ELR (cell line): ENCODE measurements around the gene BST1.
"Not testable (repeated sequence)": the region's sequence is repeated elsewhere in the genome, so short reads cannot be mapped to it uniquely, and the experiment has no call there.

ENCODE experiments used
- DNase-seq: peaks from one replicate; pipeline ENCODE4 v3.0.0-alpha.2; 2015; ENCODE audit warnings: low read depth

The BST1 gene

DNA sequence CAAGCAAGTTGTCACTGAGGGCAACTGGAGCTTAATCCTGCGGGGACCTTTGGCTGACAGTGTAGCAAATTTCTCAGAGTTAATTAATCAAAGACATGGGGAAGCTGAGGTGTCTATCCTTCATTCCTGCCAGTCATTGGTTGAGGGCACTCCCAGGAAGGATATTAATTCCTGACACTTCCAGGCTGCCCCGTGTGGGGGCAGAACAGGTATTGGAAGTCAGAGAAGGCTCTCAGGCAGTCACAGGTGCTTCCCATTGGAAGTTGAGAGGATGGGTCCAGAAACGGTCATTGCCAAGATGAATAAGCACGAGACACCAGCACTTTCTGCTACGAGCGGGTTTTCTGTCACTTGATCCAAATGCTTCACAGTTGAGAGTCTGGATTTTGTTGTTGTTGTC is 46.1 kb downstream of the BST1 start:
- DNase-seq = no peak

DNA sequence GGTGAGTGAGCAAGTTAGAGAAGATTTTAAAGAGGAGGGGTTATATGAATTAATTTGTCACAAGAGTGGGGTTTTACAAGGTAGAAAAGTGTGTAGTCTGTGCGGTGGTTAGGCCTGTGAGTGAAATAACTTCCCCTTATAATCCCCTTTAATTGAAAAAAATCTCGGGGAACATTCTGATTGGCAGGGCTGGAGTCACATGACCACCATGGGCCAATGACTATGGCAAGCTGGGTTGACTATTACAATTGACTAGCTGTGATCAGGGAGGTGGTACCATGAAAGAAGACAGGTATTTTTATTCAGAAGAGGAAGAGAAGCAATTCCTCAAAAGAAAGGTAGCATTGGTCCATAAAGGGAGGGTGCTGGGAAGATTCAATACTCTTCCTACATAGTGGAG is 48.3 kb downstream of the BST1 start:
- DNase-seq = no peak

GRCh38 chr4:15753081-15753480 is 50.2 kb downstream of the BST1 start:
- no peak for DNase-seq

DNA sequence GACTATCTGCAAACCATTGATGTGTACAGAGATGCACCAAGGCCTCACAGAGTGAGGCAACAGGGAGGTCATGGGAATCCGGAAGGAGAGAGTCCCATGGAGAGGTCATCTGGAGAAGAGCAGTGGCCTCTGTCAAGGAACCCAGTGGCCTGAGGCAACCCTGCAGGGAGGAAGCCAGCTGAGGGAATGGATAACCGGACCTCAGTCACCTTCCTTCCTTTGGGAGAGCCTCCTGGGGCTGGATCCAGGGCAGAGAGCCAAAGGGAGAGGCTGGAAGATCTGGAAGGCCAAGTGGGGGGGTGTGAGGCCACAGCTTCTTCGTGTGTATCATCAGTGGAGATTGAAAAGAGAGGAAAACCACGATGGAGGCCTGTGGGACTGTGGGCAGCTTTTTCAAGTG is 50.9 kb downstream of the BST1 start:
- peak; percentile 40 for DNase-seq

DNA sequence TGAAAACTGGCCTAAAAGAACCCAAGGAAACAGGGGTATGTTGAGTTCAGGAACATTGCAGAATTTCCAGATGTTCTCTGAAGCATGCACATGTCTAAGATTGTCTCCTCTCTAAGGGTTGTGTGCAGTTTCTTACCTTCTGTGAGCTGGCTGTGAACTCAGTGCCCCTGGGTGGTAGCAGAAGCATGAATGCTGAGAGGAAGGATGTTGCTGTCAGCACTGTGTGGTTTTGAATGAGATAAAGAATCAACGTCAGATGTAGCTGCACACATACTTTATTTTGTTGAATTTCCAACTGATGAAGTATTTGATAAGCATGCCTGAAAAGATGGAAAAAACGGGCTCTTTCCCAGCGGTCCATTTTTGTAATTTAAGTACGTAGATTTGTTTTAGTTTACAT is 51.5 kb downstream of the BST1 start:
- peak; percentile 63 for DNase-seq

GRCh38 chr4:15755321-15756155 is 52.7 kb downstream of the BST1 start:
- peak; percentile 89 for DNase-seq

GRCh38 chr4:15756361-15756861 is 53.5 kb downstream of the BST1 start:
- peak; percentile 85 for DNase-seq

GRCh38 chr4:15757054-15757453 is 54.2 kb downstream of the BST1 start:
- no peak for DNase-seq

GRCh38 chr4:15758294-15758693 is 55.4 kb downstream of the BST1 start:
- no peak for DNase-seq

DNA sequence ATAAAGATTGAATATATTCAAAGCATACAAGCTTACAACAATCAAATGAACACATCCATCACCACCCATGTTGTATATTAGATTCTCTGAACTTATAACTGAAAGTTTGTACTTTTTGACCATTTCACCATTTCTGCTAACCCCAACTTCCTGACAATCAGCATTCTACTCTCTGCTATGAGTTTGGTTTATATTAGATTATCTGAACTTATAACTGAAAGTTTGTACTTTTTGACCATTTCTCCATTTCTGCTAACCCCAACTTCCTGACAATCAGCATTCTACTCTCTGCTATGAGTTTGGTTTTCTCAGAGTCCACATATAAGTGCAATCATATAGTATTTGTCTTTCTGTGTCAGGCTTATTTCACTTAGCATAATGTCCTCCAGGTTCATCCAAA is 59.6 kb downstream of the BST1 start:
- DNase-seq = not testable (repeated sequence)

DNA sequence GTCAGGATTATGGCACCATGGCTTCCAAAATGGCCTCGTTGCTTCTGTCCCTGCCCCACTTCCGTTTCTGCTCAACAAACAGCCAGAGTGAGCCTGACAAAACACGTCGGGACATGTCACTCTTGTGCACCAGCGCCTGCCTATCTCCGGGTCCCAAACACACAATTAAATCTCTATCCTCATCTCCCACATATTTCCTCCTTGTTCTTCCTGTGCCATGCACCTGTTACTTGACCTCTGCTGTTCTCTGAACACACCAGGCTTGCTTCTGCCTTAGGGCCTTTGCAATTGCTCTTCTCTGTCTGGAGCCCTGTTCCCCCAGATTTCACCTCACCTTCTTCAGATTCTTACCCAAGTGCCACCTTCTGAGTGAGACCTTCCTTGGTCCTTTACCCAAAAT is 62.5 kb downstream of the BST1 start:
- DNase-seq = no peak

GRCh38 chr4:15765910-15766697 is 63.2 kb downstream of the BST1 start:
- DNase-seq = no peak

GRCh38 chr4:15766821-15767220 is 64.0 kb downstream of the BST1 start:
- no peak for DNase-seq

DNA sequence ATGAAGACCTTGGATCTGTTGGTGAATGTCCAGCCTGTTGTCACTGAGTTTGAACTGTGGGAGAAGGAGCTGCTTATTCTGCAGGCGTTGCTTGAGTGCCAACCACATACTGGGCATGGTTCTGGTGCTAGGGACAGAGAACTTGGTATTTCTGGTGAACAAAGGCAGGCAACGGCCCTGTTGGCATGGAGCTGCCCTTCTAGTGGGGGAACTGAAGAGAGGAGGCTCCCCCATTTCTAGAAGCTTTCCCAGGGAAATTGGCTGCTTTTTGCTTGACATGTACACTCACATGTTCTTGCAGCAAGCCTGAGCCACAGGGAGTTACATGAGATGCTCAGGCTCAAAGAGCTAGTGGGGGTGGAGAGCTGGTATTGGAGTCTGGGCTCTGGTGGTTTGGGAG is 66.3 kb downstream of the BST1 start:
- no peak for DNase-seq

- DNase-seq = no peak
Measured at GRCh38 chr4:15771216-15772058, 68.6 kb downstream of the BST1 start.

DNA sequence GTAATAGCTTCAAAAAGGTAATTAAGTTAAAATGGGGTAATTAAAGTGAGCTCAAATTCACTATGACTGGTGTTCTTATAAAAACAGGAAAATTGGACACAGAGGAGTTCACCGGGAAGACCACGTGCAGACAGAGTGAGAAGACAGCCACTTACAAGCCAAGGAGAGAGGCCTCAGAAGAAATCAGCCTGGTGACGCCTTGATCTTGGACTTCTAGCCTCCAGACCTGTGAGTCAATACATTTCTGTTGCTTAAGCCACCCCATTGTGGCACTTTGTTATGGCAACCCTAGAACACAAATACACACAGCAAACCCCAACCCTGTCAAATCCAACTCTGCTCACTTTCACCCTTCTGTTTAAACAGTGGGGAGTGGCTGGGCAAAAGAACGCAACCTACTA is 71.2 kb downstream of the BST1 start:
- peak; percentile 13 for DNase-seq

DNA sequence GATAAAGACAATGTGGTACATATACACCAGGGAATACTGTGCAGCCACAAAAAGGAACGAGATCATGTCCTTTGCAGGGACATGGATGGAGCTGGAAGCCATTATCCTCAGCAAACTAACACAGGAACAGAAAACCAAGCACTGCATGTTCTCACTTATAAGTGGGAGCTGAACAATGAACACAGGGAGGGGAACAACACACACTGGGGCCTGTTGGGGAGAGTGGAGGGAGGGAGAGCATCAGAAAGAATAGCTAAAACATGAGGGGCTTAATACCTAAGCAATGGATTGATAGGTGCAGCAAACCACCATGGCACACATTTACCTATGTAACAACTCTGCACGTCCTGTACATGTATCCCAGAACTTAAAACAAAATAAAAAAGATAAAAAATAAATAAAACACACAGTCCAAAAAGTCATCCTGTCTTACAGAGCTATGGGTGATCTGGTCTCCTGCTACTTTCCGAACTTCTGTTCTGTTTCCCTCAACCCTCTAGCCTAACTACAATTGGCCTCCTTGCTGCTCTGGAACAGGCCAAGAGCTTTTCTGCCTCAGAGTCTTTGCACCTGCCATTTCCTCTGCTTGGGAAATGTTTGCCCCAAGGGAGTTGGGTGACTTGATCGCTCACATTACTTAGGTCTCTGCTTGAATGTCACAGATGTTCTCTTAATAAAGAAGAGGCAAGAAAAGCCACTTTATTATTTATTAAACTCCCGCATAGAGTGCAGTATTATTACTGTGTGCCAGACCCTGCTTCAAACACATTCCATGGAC is 74.2 kb downstream of the BST1 start:
- DNase-seq = no peak

DNA sequence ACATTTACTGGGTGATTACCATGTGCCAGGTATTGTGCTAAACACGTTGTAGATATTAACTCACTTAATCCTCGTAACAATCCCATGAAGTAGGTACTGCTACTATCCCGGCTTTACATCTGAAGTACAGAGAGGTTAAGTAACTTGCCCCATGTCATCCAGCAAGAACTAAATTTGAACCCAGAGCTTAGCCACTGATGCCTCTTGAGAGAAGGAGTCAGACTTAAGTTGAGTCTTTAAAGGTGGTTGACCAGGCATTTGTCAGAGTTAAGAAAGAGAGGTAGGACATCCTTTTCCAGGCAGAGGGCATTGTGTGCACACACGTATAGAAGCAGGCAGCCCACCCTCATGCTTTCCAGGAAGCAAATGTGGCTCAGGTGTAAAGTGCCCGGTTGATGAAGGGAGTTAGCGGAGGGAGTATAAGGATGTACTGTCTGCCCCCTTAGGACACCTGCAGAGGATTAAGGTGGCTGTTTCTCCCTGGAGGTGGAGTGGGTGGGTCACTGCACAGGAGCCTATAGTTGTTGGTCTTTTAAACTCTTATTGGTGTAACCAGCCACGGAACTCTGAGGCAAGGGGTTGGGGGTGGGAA is 74.9 kb downstream of the BST1 start:
- no peak for DNase-seq

- peak; percentile 26 for DNase-seq
Measured at GRCh38 chr4:15778289-15779241, 75.7 kb downstream of the BST1 start, which contains the start of gene CD38. CD38 (plus strand) TSS chr4:15778328; CDS start chr4:15778415, 87 bp downstream.

DNA sequence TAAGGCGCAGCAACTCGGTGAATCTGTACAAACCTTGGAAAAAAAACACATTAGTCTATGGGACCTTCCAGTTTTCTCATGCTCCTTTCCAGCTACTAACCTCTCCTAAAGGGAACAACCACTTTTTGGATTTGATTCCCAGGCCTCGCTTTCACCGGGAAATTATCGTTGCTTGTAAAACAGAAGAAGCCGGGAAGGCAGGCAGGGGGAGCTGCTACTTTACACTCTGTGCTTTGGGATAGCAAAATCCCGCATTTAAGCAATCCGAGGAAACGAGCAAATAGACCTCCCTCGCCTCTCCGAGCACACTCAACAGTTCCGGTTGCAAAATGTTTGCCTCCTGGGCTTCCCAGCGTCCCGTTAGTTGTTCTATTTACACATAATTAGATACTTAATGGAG is 76.4 kb downstream of the BST1 start:
- peak; percentile 65 for DNase-seq
